ENCODE data around the gene SEMA7A. TPM values are rescaled to one million over a fixed set of nuclear protein-coding genes. Genes with fewer than 3 reads are reported as not detected.

Gene SEMA7A
- total and polyA plus RNA-seq, 9 of the 15 experiments (the other 6 are each of a cell fraction or from before 2014, with no cell fraction given) = 0.04 to 8.2 (median 5.4) TPM; not detected in 1

DNA sequence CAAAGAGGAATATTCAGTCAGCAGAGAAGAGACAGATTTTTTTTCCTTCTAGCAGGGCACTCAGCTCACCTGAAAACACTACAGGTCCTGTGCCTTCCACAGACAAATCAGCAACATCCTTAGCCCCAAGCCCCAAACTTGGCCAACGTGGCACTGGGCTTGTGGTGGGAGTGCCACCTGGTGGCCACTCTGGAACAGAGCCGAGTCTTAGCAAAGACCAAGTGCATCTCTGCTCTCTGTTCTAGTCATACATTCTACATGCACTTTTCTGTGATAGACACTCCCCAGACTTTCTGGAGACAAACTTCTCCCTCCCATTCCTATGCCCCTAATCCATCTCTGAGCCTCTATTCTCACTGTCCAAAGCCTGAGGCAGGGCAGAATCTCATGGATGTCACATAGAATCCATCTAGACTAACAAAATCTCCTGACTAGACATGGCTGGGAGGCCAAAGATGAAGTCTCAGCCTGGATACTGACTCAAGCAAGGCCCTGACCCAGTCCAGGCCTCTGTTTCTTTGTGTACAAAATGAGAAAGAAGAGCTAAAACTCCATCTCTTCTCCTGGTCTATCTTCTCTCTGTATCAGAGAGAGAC lies 5.1 kb upstream of the SEMA7A start:
- peak; percentile 82 for ATAC-seq
- CTCF ChIA-PET (ENCODE audit: low intra/inter-chr PET ratio) = interaction anchor here (0.5 to 4.1 kb wide), 5 partner anchors 9 to 117 kb away, joined by 3 to 102 read pairs (median 9); no protein-coding TSS in a partner anchor
- POLR2A ChIA-PET = interaction anchor here (0.5 to 3.0 kb wide), 4 partner anchors 22 to 185 kb away, joined by 3 to 9 read pairs (median 6); partner anchors contain the start of gene UBL7
- Histone ChIP-seq H3K4me2 (ENCODE audit: insufficient read depth, low read length) (no peak overlapping the region), H3K4me3 (no peak overlapping the region), H3K9ac (ENCODE audit: insufficient read depth in 1 of 2, low read depth in 2 of 2, low read length in 2 of 2) (no peak overlapping the region), H2AFZ (ENCODE audit: low read depth, low read length) (no peak overlapping the region), H3K36me3 (ENCODE audit: control insufficient read depth, insufficient read depth, low read length) (no peaks in the 10 kb centered on the region), H3K4me1 (replicated peaks in 1 of 2; ENCODE audit: control insufficient read depth in 2 of 2, insufficient read depth in 2 of 2, low read length in 2 of 2) (peaks cover 25 to 36% of the 10 kb centered on the region in 2 experiments), H3K27me3 (ENCODE audit: control insufficient read depth in 2 of 2, insufficient read depth in 2 of 2, low read length in 2 of 2) (no peaks in the 10 kb centered on the region), H3K9me1 (ENCODE audit: control insufficient read depth, insufficient read depth, low read length) (no peaks in the 10 kb centered on the region), H3K9me3 (replicated peaks; ENCODE audit: control insufficient read depth, insufficient read depth, low read depth, low read length) (no peaks in the 10 kb centered on the region), H3K27ac (ENCODE audit: extremely low read depth, low read depth, low read length) (no peak overlapping the region), H4K20me1 (replicated peaks; ENCODE audit: control insufficient read depth, insufficient read depth, low read length) (no peaks in the 10 kb centered on the region), H3K79me2 (ENCODE audit: control insufficient read depth, insufficient read depth, low read length) (peaks cover 4% of the 10 kb centered on the region; the same call in 1 of the 3 replicates)
- in situ Hi-C loops (cut with MboI) (loop anchor here (5.0 kb wide), 1 partner anchor 52 kb away; no protein-coding TSS in a partner anchor), intact Hi-C loops (cut with micrococcal nuclease) (loop anchor here (1.0 to 5.0 kb wide), 2 partner anchors 48 to 57 kb away; no protein-coding TSS in a partner anchor)
- 0% methylated on average over 2 of the region's 2 CpGs for WGBS (ENCODE audit: insufficient coverage, low coverage, missing lambda C conversion rate)
- peak; percentile 96 for FAIRE-seq
- DNase-seq (ENCODE audit: extremely low read depth in 1 of 4, low spot score in 3 of 4) = peak; percentile 75 to 87 (median 78)
- BruUV-seq (replicated peaks) = no TSS peak
- TF ChIP-seq, protein P1, sequence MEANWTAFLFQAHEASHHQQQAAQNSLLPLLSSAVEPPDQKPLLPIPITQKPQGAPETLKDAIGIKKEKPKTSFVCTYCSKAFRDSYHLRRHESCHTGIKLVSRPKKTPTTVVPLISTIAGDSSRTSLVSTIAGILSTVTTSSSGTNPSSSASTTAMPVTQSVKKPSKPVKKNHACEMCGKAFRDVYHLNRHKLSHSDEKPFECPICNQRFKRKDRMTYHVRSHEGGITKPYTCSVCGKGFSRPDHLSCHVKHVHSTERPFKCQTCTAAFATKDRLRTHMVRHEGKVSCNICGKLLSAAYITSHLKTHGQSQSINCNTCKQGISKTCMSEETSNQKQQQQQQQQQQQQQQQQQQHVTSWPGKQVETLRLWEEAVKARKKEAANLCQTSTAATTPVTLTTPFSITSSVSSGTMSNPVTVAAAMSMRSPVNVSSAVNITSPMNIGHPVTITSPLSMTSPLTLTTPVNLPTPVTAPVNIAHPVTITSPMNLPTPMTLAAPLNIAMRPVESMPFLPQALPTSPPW (CRISPR knock-in tag; IDR thresholded peaks at IDR 0.05) = peak; percentile 38; the same call in 1 of the 2 replicates
- TF ChIP-seq ZNF121 (CRISPR knock-in tag; conservative IDR thresholded peaks at IDR 0.05) (no peak), LCOR (CRISPR knock-in tag; IDR thresholded peaks at IDR 0.05) (0 out of 2 replicates have a peak, but pooled peaks have one; percentile 53), RBM39 (optimal IDR thresholded peaks at IDR 0.05; ENCODE audit: low read depth, low read length) (no peak), ZNF668 (CRISPR knock-in tag; IDR thresholded peaks at IDR 0.05) (peak; percentile 35; the same call in 1 of the 2 replicates), MAFG (tag; conservative IDR thresholded peaks at IDR 0.05) (no peak), ETS2 (tag; IDR thresholded peaks at IDR 0.05; ENCODE audit: borderline replicate concordance, poor library complexity, severe bottlenecking) (no peak), TAF7 (tag; IDR thresholded peaks at IDR 0.05) (no peak), CBFB (CRISPR knock-in tag; IDR thresholded peaks at IDR 0.05) (no peak), CTBP1 (IDR thresholded peaks at IDR 0.05; ENCODE audit: borderline replicate concordance) (peak; percentile 67; the same call in 1 of the 2 replicates), MAFK (IDR thresholded peaks at IDR 0.05; ENCODE audit: low read length) (no peak), SMC3 (conservative IDR thresholded peaks at IDR 0.05; ENCODE audit: insufficient read depth, low read depth, low read length) (peak; percentile 100), ARID2 (IDR thresholded peaks at IDR 0.05) (peak; percentile 99), HDAC8 (tag; IDR thresholded peaks at IDR 0.05) (no peak)
- TF ChIP-seq, protein P2, sequence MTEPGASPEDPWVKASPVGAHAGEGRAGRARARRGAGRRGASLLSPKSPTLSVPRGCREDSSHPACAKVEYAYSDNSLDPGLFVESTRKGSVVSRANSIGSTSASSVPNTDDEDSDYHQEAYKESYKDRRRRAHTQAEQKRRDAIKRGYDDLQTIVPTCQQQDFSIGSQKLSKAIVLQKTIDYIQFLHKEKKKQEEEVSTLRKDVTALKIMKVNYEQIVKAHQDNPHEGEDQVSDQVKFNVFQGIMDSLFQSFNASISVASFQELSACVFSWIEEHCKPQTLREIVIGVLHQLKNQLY (CRISPR knock-in tag; conservative IDR thresholded peaks at IDR 0.05) = no peak
- TF ChIP-seq, protein P3, sequence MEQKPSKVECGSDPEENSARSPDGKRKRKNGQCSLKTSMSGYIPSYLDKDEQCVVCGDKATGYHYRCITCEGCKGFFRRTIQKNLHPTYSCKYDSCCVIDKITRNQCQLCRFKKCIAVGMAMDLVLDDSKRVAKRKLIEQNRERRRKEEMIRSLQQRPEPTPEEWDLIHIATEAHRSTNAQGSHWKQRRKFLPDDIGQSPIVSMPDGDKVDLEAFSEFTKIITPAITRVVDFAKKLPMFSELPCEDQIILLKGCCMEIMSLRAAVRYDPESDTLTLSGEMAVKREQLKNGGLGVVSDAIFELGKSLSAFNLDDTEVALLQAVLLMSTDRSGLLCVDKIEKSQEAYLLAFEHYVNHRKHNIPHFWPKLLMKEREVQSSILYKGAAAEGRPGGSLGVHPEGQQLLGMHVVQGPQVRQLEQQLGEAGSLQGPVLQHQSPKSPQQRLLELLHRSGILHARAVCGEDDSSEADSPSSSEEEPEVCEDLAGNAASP (IDR thresholded peaks at IDR 0.05) = no peak
- TF ChIP-seq, protein P4, sequence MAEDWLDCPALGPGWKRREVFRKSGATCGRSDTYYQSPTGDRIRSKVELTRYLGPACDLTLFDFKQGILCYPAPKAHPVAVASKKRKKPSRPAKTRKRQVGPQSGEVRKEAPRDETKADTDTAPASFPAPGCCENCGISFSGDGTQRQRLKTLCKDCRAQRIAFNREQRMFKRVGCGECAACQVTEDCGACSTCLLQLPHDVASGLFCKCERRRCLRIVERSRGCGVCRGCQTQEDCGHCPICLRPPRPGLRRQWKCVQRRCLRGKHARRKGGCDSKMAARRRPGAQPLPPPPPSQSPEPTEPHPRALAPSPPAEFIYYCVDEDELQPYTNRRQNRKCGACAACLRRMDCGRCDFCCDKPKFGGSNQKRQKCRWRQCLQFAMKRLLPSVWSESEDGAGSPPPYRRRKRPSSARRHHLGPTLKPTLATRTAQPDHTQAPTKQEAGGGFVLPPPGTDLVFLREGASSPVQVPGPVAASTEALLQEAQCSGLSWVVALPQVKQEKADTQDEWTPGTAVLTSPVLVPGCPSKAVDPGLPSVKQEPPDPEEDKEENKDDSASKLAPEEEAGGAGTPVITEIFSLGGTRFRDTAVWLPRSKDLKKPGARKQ (CRISPR knock-in tag; IDR thresholded peaks at IDR 0.05) = no peak

All from K562 (cell line).